GM12878 (cell line): ENCODE measurements around the gene NPLOC4. TPM values are rescaled to one million over a fixed set of nuclear protein-coding genes. Genes with fewer than 3 reads are reported as not detected.

Experiments used
- ATAC-seq: fragments of 200-7000 bp; cut with Tn5 transposase; 3 replicates; pipeline ENCODE4 v1.9.1; 2020; ENCODE audit warnings: mild to moderate bottlenecking, moderate library complexity
- BruUV-seq: library from RNA; stranded (reverse); fragments of 400-500 nt; replicated peaks from 2 replicates; lab custom pipeline; 2021; lab: Mats Ljungman, UMichigan
- CTCF ChIA-PET: fragments of 300-600 bp; sonication (Branson Sonifier 250); formaldehyde crosslinking; extraction: SDS; loops from one replicate; lab custom pipeline; 2021; ENCODE audit warnings: inconsistent platforms; lab: Yijun Ruan, JAX
- POLR2A ChIA-PET: fragments of 350-600 bp; formaldehyde crosslinking; extraction: SDS; loops from one replicate; lab custom pipeline; 2021; ENCODE audit warnings: inconsistent platforms; lab: Charles Lee
- RAD21 ChIA-PET: fragments of 300-600 bp; sonication (Branson Sonifier 250); formaldehyde crosslinking; loops from one replicate; lab custom pipeline; 2023; ENCODE audit warnings: antibody characterized with exemption; ENCODE audit not compliant: unreplicated experiment; lab: Charles Lee
- SMC1A ChIA-PET: fragments of 300-600 bp; sonication (Branson Sonifier 250); formaldehyde crosslinking; loops from one replicate; lab custom pipeline; 2023; ENCODE audit not compliant: unreplicated experiment, uncharacterized antibody; lab: Charles Lee
- DNase-seq: peaks from one replicate; pipeline ENCODE4 v3.0.0-alpha.2; 2011; ENCODE audit warnings: low read depth, low spot score
- FAIRE-seq: peaks from 3 replicates; lab custom pipeline; 2011; peaks lifted over from hg19 to GRCh38; lab: Jason Lieb, UNC
- H2AFZ ChIP-seq: 2 replicates; pipeline ENCODE4 v1.6.0; 2011; ENCODE audit warnings: low read depth, low read length, control low read depth; ENCODE audit not compliant: control insufficient read depth
- H3K27ac ChIP-seq: 2 replicates; pipeline ENCODE4 v1.5.1; 2011; ENCODE audit warnings: control low read depth; ENCODE audit not compliant: control insufficient read depth, insufficient read depth
- H3K27me3 ChIP-seq, 2 experiments: replicated peaks in 1 of 2; 2 replicates each; pipeline versions ENCODE4 v1.6.0 to v1.6.1; 2011; ENCODE audit warnings: low read length in 1 of 2; ENCODE audit not compliant: control insufficient read depth in 2 of 2, insufficient read depth in 2 of 2
- H3K36me3 ChIP-seq, 2 experiments: 2 replicates each; pipeline ENCODE4 v1.5.1; 2011; ENCODE audit warnings: low read length in 1 of 2; ENCODE audit not compliant: control insufficient read depth in 2 of 2, insufficient read depth in 2 of 2
- H3K4me1 ChIP-seq: 2 replicates; pipeline ENCODE4 v1.6.1; 2011; ENCODE audit warnings: mild to moderate bottlenecking, low read length, moderate library complexity, mixed read lengths; ENCODE audit not compliant: control insufficient read depth, insufficient read depth
- H3K4me2 ChIP-seq: 2 replicates; pipeline ENCODE4 v1.6.0; 2011; ENCODE audit warnings: control low read depth; ENCODE audit not compliant: control insufficient read depth, insufficient read depth
- H3K4me3 ChIP-seq: fragments of 200-600 bp; sonication (generic); 2 replicates; pipeline ENCODE4 v1.5.1; 2016
- H3K79me2 ChIP-seq: 2 replicates; pipeline ENCODE4 v1.6.0; 2011; ENCODE audit warnings: low read length; ENCODE audit not compliant: control insufficient read depth, insufficient read depth
- H3K9ac ChIP-seq: 2 replicates; pipeline ENCODE4 v1.8.0; 2011; ENCODE audit warnings: low read length, control low read depth, mixed read lengths; ENCODE audit not compliant: control insufficient read depth, insufficient read depth
- H3K9me3 ChIP-seq: replicated peaks from 3 replicates; pipeline ENCODE4 v1.5.1; 2011; ENCODE audit warnings: mild to moderate bottlenecking, low read length; ENCODE audit not compliant: control insufficient read depth, insufficient read depth
- H4K20me1 ChIP-seq: 2 replicates; pipeline ENCODE4 v1.6.0; 2011; ENCODE audit not compliant: control insufficient read depth, insufficient read depth
- BCL3 ChIP-seq: IDR thresholded peaks from 2 replicates; pipeline ENCODE4 v1.6.1; 2011; ENCODE audit warnings: borderline replicate concordance, low read depth, mild to moderate bottlenecking, moderate library complexity, low read length; ENCODE audit not compliant: insufficient read depth, poor library complexity, severe bottlenecking
- BCLAF1 ChIP-seq: fragments of 450-650 bp; IDR thresholded peaks from 2 replicates; pipeline ENCODE4 v1.6.1; 2017; ENCODE audit warnings: antibody characterized with exemption, mild to moderate bottlenecking, moderate library complexity
- CBX3 ChIP-seq: fragments of 200-600 bp; sonication (generic); IDR thresholded peaks from 2 replicates; pipeline ENCODE4 v1.6.1; 2016; ENCODE audit warnings: low read depth, borderline replicate concordance
- HCFC1 ChIP-seq: fragments of 150-350 bp; IDR thresholded peaks from 2 replicates; pipeline ENCODE4 v1.6.1; 2014; ENCODE audit warnings: low read length
- MTA2 ChIP-seq: fragments of 450-650 bp; IDR thresholded peaks from 2 replicates; pipeline ENCODE4 v1.6.1; 2016; ENCODE audit warnings: low read depth, mild to moderate bottlenecking, moderate library complexity
- MYC ChIP-seq: IDR thresholded peaks from 2 replicates; pipeline ENCODE4 v1.6.1; 2011; ENCODE audit warnings: mild to moderate bottlenecking, low read length, moderate library complexity, inconsistent platforms; ENCODE audit not compliant: insufficient read depth, insufficient replicate concordance, insufficient read length, severe bottlenecking
- SREBF1 ChIP-seq: IDR thresholded peaks from 2 replicates; pipeline ENCODE4 v1.6.1; 2012; ENCODE audit warnings: mild to moderate bottlenecking, low read length
- TARDBP ChIP-seq: IDR thresholded peaks from 2 replicates; pipeline ENCODE4 v1.6.1; 2016; ENCODE audit warnings: borderline replicate concordance
- ZBTB11 ChIP-seq: fragments of 450-650 bp; formaldehyde crosslinking; IDR thresholded peaks from 2 replicates; pipeline ENCODE4 v1.5.0; 2022; ENCODE audit warnings: mild to moderate bottlenecking, missing genetic modification characterization
- ZBTB4 ChIP-seq: fragments of 450-650 bp; formaldehyde crosslinking; IDR thresholded peaks from 2 replicates; pipeline ENCODE4 v1.4.0; 2022; ENCODE audit warnings: mild to moderate bottlenecking, moderate library complexity
- WGBS: methylation state at CpG from one replicate; pipeline ENCODE4 v1.1.6; 2016; ENCODE audit warnings: low lambda C conversion rate; ENCODE audit not compliant: insufficient replicate concordance, insufficient coverage; ENCODE audit errors: missing lambda C conversion rate; 5-methylcytosine and 5-hydroxymethylcytosine counted together
- in situ Hi-C: fragments of 300-500 bp; cut with MboI; formaldehyde crosslinking; loops from 9 replicates; pipeline ENCODE4 v1.14.3; 2018; ENCODE audit warnings: mixed read lengths
- intact Hi-C: fragments of 100-400 bp; cut with micrococcal nuclease; formaldehyde crosslinking; loops from one replicate; pipeline ENCODE4 v1.14.2; 2022; ENCODE audit not compliant: unreplicated experiment
- polyA plus RNA-seq, 11 experiments: library from polyadenylated mRNA; depleted of rRNA in 4 of 11; unstranded in 6 of 11; stranded (reverse) in 5 of 11; fragments of >200 nt; fragmentation: Nextera tagmentation in 4 of 11; fragmentation: Illumina TruSeq in 1 of 11; extraction: Ambion mirVana in 4 of 11; extraction: Trizol in 1 of 11; gene quantifications; 1 replicate in 1 of 11; 2 replicates in 10 of 11; pipeline versions ENCODE4 v1.2.1 to v1.2.3, GENCODE V29; 2011 to 2016; ENCODE audit warnings: inconsistent platforms in 2 of 11, missing spikeins in 2 of 11, low read depth in 1 of 11
- total RNA-seq, 4 experiments: library from RNA; depleted of rRNA in 3 of 4; stranded (reverse); fragments of >200 nt in 3 of 4; fragmentation: Illumina TruSeq in 1 of 4; extraction: Trizol in 1 of 4; gene quantifications; 2 replicates each; pipeline versions ENCODE4 v1.2.1 to v1.2.3, GENCODE V29; 2013 to 2021

NPLOC4 gene
- total and polyA plus RNA-seq, 10 of the 15 experiments (the other 5 are each of a cell fraction or from before 2014, with no cell fraction given) = 1.5 to 83.7 (median 45.8) TPM

- no peak for ATAC-seq
- Histone ChIP-seq H3K79me2 (peaks cover 5% of the 10 kb centered on the region), H3K27ac (no peak overlapping the region), H3K36me3 (peaks cover 11 to 23% of the 10 kb centered on the region in 2 experiments), H3K4me2 (no peak overlapping the region)
- CTCF ChIA-PET = no interaction called here
- DNase-seq = no peak
- POLR2A ChIA-PET = no interaction called here
- no peak for TF ChIP-seq SREBF1
- no peak for TF ChIP-seq CBX3
- no peak for TF ChIP-seq MYC
- TF ChIP-seq BCLAF1 = no peak
- TF ChIP-seq TARDBP = no peak
- TF ChIP-seq MTA2 = no peak
- no peak for TF ChIP-seq ZBTB4 (CRISPR knock-in tag)
- no peak for TF ChIP-seq BCL3
- no peak for TF ChIP-seq ZBTB11 (CRISPR knock-in tag)
- TF ChIP-seq HCFC1 = no peak
- TF ChIP-seq, all 136 proteins: peak for 0
- 94% methylated on average over 16 of the region's 16 CpGs for WGBS
- Histone ChIP-seq H3K9ac (no peak overlapping the region), H3K27me3 (no peaks in the 10 kb centered on the region), H3K9me3 (no peaks in the 10 kb centered on the region), H2AFZ (no peak overlapping the region), H3K4me1 (0 out of 2 replicates have a peak, but pooled peaks cover 2% of the 10 kb centered on the region), H4K20me1 (no peaks in the 10 kb centered on the region), H3K4me3 (no peak overlapping the region)
- intact Hi-C loops (no loop called here), in situ Hi-C loops (no loop called here)
- no TSS peak for BruUV-seq
- SMC1A ChIA-PET = no interaction called here
- no peak for FAIRE-seq
- RAD21 ChIA-PET = no interaction called here
Observed at GRCh38 chr17:81672954-81673353, 36.0 kb upstream of the NPLOC4 start.
